ENCODE results near the gene HSPBAP1. TPM values are rescaled to one million over a fixed set of nuclear protein-coding genes. Genes with fewer than 3 reads are reported as not detected.

HSPBAP1 gene
- total RNA-seq, 1 experiment from 2014 or later: 8.7 TPM

- H3K27ac ChIP-seq (ENCODE audit: low read depth, low read length, poor library complexity, severe bottlenecking): no peak overlapping the region
- H3K4me1 ChIP-seq (ENCODE audit: insufficient read depth, low read length, poor library complexity, severe bottlenecking): no peaks in the 10 kb centered on the region
- TF ChIP-seq EZH2 (IDR thresholded peaks at IDR 0.05; ENCODE audit: borderline replicate concordance, low read depth, low read length, poor library complexity, severe bottlenecking) (no peak), CTCF (conservative IDR thresholded peaks at IDR 0.05; ENCODE audit: low read depth, low read length) (no peak)
- no TSS peak for BruUV-seq (replicated peaks)
- POLR2A ChIA-PET (ENCODE audit: low non-redundant PET): no interaction called here
- H3K36me3 ChIP-seq (ENCODE audit: insufficient read depth, low read length, poor library complexity, severe bottlenecking): no peaks in the 10 kb centered on the region
- CTCF ChIA-PET: no interaction called here
- intact Hi-C loops (cut with micrococcal nuclease; ENCODE audit: unreplicated experiment): no loop called here
- no peaks in the 10 kb centered on the region for H3K27me3 ChIP-seq (replicated peaks; ENCODE audit: insufficient read depth, low read depth, low read length, poor library complexity)
- no peak for DNase-seq (ENCODE audit: low spot score)
- H3K4me3 ChIP-seq (ENCODE audit: low read depth, low read length, poor library complexity, severe bottlenecking): no peak overlapping the region
- H3K9me3 ChIP-seq (ENCODE audit: low read depth, low read length, poor library complexity, severe bottlenecking): no peaks in the 10 kb centered on the region
Observed at GRCh38 chr3:122766430-122766829, 27.2 kb downstream of the HSPBAP1 start.

- Histone ChIP-seq H3K9me3 (ENCODE audit: low read depth, low read length, poor library complexity, severe bottlenecking) (no peaks in the 10 kb centered on the region), H3K27ac (ENCODE audit: low read depth, low read length, poor library complexity, severe bottlenecking) (no peak overlapping the region), H3K4me3 (ENCODE audit: low read depth, low read length, poor library complexity, severe bottlenecking) (no peak overlapping the region), H3K4me1 (ENCODE audit: insufficient read depth, low read length, poor library complexity, severe bottlenecking) (peaks cover 15% of the 10 kb centered on the region), H3K36me3 (ENCODE audit: insufficient read depth, low read length, poor library complexity, severe bottlenecking) (no peaks in the 10 kb centered on the region), H3K27me3 (replicated peaks; ENCODE audit: insufficient read depth, low read depth, low read length, poor library complexity) (no peaks in the 10 kb centered on the region)
- peak; percentile 58 for DNase-seq (ENCODE audit: low spot score)
- POLR2A ChIA-PET (ENCODE audit: low non-redundant PET): interaction anchor here (0.6 kb wide), 1 partner anchor 10 kb away, joined by 3 read pairs; no protein-coding TSS in a partner anchor
- TF ChIP-seq EZH2 (IDR thresholded peaks at IDR 0.05; ENCODE audit: borderline replicate concordance, low read depth, low read length, poor library complexity, severe bottlenecking) (no peak), CTCF (conservative IDR thresholded peaks at IDR 0.05; ENCODE audit: low read depth, low read length) (no peak)
- intact Hi-C loops (cut with micrococcal nuclease; ENCODE audit: unreplicated experiment): no loop called here
- BruUV-seq (replicated peaks): no TSS peak
- CTCF ChIA-PET: no interaction called here
Observed at GRCh38 chr3:122760453-122761271, 33.0 kb downstream of the HSPBAP1 start.

- no TSS peak for BruUV-seq (replicated peaks)
- DNase-seq (ENCODE audit: low spot score): no peak
- no peaks in the 10 kb centered on the region for H3K27me3 ChIP-seq (replicated peaks; ENCODE audit: insufficient read depth, low read depth, low read length, poor library complexity)
- no peaks in the 10 kb centered on the region for H3K36me3 ChIP-seq (ENCODE audit: insufficient read depth, low read length, poor library complexity, severe bottlenecking)
- ChIA-PET CTCF (no interaction called here), POLR2A (ENCODE audit: low non-redundant PET) (no interaction called here)
- H3K9me3 ChIP-seq (ENCODE audit: low read depth, low read length, poor library complexity, severe bottlenecking): no peaks in the 10 kb centered on the region
- H3K4me1 ChIP-seq (ENCODE audit: insufficient read depth, low read length, poor library complexity, severe bottlenecking): peaks cover 15% of the 10 kb centered on the region
- H3K27ac ChIP-seq (ENCODE audit: low read depth, low read length, poor library complexity, severe bottlenecking): no peak overlapping the region
- intact Hi-C loops (cut with micrococcal nuclease; ENCODE audit: unreplicated experiment): no loop called here
- TF ChIP-seq CTCF (conservative IDR thresholded peaks at IDR 0.05; ENCODE audit: low read depth, low read length): no peak
- no peak overlapping the region for H3K4me3 ChIP-seq (ENCODE audit: low read depth, low read length, poor library complexity, severe bottlenecking)
Observed at GRCh38 chr3:122758877-122759560, 34.6 kb downstream of the HSPBAP1 start.
